Activated CD4-positive, CD25-positive, alpha-beta regulatory T cell (primary cell): ENCODE data around the gene CLDN16.

Source experiments
- DNase-seq, 4 experiments: peaks; one replicate each; lab custom pipeline; 2025; lab: John Stamatoyannopoulos, UW

Gene CLDN16, protein sequence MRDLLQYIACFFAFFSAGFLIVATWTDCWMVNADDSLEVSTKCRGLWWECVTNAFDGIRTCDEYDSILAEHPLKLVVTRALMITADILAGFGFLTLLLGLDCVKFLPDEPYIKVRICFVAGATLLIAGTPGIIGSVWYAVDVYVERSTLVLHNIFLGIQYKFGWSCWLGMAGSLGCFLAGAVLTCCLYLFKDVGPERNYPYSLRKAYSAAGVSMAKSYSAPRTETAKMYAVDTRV

DNA sequence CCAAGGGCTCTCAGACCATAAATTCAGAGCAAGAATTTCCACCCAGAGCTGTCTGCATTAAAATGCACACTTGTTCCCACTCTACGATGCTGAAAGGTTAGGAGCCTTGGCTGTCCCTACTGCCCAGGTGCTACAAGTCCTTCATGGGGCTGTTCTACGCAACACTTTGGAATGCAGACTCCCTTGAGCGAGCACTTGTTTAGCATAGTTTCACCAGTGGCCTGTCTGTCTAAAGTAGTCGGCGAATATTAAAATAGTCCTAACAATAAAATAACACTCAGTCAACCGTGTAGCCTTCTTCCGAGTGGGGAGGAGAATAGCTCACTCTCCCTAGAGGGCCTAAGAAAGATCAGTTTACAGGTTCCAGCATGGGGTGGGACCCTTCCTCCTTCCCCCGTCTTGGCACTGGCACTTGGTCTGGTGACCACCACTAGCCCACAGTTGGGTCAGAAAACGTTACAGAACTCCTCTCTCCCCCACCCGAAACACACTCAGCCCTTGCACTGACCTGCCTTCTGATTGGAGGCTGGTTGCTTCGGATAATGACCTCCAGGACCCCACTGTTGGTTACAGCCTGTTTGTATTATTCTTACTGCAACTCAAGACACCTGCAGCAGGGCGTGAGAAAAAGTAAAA, at the start of gene CLDN16:
Gene CLDN16, plus strand, starts transcription at position 586 of the 636 bp plus-strand sequence. CDS start 167 bp downstream, outside the sequence.
- DNase-seq = no peak

DNA sequence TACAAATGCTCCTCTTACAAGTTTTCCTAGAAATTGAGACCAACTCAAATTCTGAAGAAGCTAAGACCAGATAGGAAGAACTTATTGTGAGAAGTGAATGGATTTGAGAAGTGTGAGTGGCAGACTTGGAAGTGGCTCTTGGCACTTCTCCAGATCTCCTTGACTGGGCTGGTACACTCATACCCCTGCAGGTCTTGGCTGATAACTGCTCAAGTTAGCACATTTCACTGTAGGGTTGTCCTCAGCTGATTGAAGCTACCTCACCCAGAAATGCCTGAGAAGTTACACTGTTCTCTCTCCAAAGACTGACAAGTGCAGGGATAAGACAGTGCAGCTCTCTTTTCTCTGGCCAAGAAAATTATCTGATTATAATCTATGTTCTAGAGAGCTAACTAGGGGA, 49.2 kb upstream of the CLDN16 start:
- DNase-seq = no peak

GRCh38 chr3:190339130-190339529, 48.8 kb upstream of the CLDN16 start:
- no peak for DNase-seq

GRCh38 chr3:190340071-190340470, 47.9 kb upstream of the CLDN16 start:
- no peak for DNase-seq

DNA sequence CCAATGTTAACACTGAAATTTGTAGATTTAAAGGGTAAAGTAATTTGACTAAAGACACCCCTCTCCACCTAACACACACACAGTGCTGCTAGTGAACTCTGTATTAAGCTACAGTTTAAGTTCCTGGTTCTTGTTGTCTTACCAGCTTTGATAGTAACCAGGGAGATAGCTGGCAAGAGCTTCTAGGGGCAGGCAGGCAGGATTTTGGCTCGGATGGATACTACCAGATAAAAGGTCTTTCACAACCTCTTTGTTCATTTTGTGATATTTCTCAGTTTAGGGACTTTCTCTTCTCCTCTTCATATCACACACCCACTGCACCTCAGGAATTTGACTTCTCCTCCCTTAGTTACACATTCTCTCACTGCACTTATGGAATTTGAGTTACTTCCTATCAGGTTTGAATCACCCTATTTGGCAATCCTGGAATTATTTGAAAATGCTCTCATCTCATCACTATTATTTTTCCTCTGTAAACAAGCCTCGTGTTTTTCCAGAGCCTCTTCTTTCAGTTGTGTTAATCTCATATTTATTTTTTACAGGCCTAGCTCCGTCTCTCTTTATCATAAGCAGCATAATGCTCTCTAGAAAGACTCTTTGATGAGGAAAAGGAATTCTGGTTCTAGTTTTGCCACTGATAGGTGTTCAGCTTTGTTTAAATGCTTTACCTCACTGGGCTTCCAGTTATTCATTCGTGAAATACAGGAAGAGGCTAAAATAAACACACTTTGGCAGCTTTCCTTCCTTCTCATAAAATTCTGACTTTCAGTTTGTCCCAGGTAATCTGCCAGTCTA, 42.7 kb upstream of the CLDN16 start:
- DNase-seq = no peak

GRCh38 chr3:190345878-190346277, 42.1 kb upstream of the CLDN16 start:
- no peak for DNase-seq

DNA sequence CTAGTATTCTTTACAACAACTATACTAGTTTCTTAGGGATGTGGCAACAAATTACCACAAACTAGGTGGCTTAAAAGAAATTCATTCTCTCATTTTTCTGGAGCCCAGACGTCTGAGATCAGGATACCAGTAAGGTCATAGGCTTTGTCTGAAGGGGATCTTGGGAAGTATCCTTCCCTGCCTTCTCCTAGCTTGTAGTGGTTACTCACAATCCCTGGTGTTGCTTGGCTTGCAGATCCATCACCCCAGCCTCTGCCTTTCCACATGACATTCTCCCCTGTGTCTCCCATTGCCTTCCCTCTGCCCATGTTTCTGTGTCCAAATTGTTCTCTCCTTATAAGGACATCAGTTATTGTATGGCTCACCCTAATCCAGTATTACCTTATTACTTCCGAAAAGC, 41.4 kb upstream of the CLDN16 start:
- no peak for DNase-seq

- DNase-seq = no peak
Measured at GRCh38 chr3:190352861-190353457, 35.0 kb upstream of the CLDN16 start.

GRCh38 chr3:190356246-190356645, 31.7 kb upstream of the CLDN16 start:
- DNase-seq = no peak

- no peak for DNase-seq
Measured at GRCh38 chr3:190357468-190357867, 30.5 kb upstream of the CLDN16 start.

DNA sequence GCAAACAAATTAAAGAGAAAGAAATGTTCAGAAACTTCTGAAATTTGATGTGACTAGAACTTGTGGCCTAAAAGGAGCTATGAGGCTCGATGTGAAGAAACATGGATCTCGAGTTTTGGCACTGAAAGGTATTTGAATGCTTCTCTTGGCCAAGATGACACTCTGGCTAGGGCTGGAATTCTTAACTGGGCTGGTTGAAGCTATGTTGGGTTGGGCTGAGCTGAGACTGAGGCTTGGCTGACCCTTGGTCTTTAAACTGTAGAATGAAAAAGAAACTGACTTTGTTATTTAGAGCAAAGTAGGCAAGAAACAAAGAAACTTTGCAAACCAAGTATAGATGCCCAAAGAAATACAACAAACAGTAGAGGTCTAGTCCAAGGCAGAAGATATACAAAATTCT, 28.1 kb upstream of the CLDN16 start:
- no peak for DNase-seq

DNA sequence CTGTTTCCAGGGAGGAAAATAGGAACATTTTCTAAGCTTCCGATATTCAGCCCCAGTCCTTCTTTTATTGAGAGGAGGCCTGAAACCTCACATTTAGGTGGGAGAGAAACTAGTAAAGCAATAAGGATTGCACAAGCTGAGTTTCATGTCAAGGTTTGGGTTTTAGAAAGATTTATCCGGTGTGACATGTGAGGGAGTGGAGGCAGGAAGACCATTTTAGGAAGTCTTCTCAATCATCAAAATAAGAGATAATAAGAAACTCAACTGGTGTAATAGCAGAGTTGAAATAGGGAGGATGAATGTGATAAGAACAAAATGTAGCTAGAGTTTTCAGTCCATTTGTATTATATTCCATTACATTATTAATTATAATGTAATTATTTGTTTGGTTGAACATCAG, 27.7 kb upstream of the CLDN16 start:
- DNase-seq = no peak

- DNase-seq = no peak
Measured at GRCh38 chr3:190361791-190362190, 26.2 kb upstream of the CLDN16 start.

- no peak for DNase-seq
Measured at GRCh38 chr3:190362258-190362657, 25.7 kb upstream of the CLDN16 start.

- no peak for DNase-seq
Measured at GRCh38 chr3:190366133-190366532, 21.8 kb upstream of the CLDN16 start.

DNA sequence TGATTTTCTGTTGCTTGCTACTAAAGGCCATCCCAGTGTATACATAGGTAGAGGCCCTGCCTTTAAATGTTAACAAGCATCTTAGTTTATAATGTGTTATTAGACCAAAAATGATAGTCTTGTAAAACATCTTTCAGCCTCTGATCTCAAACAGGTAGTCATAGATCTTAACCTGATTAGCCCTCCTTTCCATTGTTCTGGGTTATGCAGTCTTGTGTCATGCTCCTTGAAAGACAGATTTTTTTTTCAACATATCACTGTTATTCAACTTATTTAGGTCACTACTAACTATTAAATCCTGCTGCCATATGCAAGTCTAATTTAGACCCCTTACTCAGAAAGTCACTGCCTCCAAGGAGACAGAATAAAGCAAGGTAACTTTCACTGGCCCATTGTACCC, 19.1 kb upstream of the CLDN16 start:
- no peak for DNase-seq

GRCh38 chr3:190369668-190370295, 18.2 kb upstream of the CLDN16 start:
- no peak for DNase-seq

DNA sequence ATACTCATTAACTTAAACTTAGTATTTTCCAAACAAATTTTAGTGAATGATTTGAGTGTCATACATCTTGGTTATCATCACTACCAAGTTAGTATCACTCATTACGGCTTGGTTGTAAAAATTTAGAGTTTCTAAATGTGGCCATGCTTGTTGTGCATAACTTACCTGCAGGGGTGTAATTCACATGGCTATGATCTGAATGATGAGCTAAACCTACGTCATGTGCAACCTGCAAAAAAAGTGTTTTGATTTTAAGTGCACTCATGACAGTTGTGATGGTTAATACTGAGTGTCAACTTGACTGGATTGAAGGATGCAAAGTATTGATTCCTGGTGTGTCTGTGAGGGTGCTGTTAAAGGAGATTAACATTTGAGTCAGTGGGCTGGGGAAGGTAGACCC, 17.6 kb upstream of the CLDN16 start:
- DNase-seq = no peak

DNA sequence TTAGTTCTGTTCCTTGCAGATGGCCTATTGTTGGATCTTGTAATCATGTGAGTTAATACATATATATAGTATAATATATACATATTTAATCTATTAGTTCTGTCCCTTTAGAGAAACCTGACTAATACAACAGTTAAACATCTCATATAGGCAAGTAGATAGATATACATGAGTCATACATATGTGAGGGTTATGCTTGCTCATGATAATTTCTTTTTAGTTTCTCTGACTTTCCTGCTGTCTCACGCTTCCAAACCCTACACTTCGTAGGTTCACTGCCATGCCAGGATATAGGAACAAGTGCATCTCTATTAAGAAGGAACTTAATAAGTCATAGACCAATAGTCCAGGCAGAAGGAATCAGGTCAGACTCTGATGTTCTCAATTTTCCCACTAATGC, 16.8 kb upstream of the CLDN16 start:
- DNase-seq = no peak

DNA sequence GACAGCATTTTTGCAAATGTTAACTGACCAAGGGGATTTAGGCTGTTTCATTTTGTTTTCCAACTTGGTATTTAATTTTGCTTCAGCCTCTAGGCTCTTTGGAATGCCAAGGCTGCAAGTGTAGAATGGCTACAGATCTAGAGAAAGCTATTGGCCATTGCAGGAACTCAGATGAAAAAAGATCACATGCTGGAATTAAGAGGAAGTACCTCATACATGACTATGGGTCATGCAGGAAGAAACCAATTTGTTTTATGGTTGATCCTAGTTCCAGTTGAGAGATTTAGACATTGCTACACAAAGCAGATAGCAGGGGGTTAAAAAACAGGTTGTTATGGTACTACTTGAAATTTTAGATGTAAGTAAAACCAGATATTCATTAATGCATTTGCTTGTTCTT, 12.7 kb upstream of the CLDN16 start:
- DNase-seq = no peak

GRCh38 chr3:190375671-190376070, 12.3 kb upstream of the CLDN16 start:
- no peak for DNase-seq

- DNase-seq = no peak
Measured at GRCh38 chr3:190378240-190378891, 9.6 kb upstream of the CLDN16 start.
